Measurements from ENCODE around the gene LSM2. TPM values are rescaled to one million over a fixed set of nuclear protein-coding genes. Genes with fewer than 3 reads are reported as not detected.
A peak's percentile ranks its signal among the peaks of the same experiment; 100 is the strongest.

Gene LSM2
- total and polyA plus RNA-seq, 9 of the 15 experiments (the other 6 are each of a cell fraction or from before 2014, with no cell fraction given): 154 to 407 (median 223) TPM

DNA sequence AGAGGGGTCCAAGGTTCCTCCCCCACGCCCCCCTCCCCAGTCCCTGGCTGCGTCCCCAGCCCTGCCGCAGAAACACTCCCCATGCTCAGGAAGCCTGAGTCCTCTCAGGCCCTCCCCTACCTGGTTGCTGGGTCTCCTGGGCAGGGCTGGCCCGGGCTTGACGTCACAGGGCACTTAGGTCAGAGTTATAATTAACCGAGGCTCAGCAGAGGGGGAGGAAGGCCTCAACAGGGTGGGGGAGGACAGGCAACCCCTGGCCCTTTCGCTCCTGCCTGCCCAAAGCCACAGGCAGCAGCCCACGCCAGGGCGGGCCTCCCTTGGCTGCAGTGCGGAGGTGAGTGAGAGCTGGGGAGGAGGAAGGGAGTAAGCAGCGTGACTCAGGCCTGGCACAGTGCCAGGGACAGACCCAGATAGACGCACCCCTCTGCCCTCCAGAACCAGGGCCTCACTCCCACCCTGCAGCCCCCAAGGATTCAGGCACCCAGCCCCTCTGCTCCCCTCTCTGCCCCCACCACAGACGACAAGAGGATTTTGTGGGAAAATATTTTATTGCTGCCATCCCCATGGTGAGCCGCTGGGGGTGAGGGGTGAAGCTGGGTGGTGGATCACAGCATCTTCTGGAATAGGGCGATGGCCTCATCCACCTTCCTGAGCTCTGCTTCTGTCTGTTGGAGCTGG, 29.6 kb downstream of the LSM2 start, which contains the start of gene VWA7 (continued):
- TF ChIP-seq, protein P1, sequence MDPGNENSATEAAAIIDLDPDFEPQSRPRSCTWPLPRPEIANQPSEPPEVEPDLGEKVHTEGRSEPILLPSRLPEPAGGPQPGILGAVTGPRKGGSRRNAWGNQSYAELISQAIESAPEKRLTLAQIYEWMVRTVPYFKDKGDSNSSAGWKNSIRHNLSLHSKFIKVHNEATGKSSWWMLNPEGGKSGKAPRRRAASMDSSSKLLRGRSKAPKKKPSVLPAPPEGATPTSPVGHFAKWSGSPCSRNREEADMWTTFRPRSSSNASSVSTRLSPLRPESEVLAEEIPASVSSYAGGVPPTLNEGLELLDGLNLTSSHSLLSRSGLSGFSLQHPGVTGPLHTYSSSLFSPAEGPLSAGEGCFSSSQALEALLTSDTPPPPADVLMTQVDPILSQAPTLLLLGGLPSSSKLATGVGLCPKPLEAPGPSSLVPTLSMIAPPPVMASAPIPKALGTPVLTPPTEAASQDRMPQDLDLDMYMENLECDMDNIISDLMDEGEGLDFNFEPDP (CRISPR knock-in tag; IDR thresholded peaks at IDR 0.05): peak; percentile 44; the same call in 1 of the 2 replicates
- TF ChIP-seq, protein P2, sequence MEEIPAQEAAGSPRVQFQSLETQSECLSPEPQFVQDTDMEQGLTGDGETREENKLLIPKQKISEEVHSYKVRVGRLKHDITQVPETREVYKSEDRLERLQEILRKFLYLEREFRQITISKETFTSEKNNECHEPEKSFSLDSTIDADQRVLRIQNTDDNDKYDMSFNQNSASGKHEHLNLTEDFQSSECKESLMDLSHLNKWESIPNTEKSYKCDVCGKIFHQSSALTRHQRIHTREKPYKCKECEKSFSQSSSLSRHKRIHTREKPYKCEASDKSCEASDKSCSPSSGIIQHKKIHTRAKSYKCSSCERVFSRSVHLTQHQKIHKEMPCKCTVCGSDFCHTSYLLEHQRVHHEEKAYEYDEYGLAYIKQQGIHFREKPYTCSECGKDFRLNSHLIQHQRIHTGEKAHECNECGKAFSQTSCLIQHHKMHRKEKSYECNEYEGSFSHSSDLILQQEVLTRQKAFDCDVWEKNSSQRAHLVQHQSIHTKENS (CRISPR knock-in tag; IDR thresholded peaks at IDR 0.05): no peak
- TF ChIP-seq DIDO1 (tag; IDR thresholded peaks at IDR 0.05; ENCODE audit: low read depth): 0 out of 2 replicates have a peak, but pooled peaks have one; percentile 19
- 0 out of 2 replicates have a peak, but pooled peaks have one; percentile 50 for TF ChIP-seq LARP7 (IDR thresholded peaks at IDR 0.05)
- no peak for TF ChIP-seq ZZZ3 (IDR thresholded peaks at IDR 0.05)
- TF ChIP-seq, protein P3, sequence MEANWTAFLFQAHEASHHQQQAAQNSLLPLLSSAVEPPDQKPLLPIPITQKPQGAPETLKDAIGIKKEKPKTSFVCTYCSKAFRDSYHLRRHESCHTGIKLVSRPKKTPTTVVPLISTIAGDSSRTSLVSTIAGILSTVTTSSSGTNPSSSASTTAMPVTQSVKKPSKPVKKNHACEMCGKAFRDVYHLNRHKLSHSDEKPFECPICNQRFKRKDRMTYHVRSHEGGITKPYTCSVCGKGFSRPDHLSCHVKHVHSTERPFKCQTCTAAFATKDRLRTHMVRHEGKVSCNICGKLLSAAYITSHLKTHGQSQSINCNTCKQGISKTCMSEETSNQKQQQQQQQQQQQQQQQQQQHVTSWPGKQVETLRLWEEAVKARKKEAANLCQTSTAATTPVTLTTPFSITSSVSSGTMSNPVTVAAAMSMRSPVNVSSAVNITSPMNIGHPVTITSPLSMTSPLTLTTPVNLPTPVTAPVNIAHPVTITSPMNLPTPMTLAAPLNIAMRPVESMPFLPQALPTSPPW (CRISPR knock-in tag; IDR thresholded peaks at IDR 0.05): peak; percentile 99
- TF ChIP-seq, protein P4, sequence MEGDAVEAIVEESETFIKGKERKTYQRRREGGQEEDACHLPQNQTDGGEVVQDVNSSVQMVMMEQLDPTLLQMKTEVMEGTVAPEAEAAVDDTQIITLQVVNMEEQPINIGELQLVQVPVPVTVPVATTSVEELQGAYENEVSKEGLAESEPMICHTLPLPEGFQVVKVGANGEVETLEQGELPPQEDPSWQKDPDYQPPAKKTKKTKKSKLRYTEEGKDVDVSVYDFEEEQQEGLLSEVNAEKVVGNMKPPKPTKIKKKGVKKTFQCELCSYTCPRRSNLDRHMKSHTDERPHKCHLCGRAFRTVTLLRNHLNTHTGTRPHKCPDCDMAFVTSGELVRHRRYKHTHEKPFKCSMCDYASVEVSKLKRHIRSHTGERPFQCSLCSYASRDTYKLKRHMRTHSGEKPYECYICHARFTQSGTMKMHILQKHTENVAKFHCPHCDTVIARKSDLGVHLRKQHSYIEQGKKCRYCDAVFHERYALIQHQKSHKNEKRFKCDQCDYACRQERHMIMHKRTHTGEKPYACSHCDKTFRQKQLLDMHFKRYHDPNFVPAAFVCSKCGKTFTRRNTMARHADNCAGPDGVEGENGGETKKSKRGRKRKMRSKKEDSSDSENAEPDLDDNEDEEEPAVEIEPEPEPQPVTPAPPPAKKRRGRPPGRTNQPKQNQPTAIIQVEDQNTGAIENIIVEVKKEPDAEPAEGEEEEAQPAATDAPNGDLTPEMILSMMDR (IDR thresholded peaks at IDR 0.05 in 2 of 3, conservative IDR thresholded peaks at IDR 0.05 in 1 of 3; ENCODE audit: insufficient read depth in 2 of 3, low read depth in 1 of 3, low read length in 3 of 3): peak; percentile 14 to 44 (median 24); a peak in 2 of 6 replicates
- 0 out of 2 replicates have a peak, but pooled peaks have one; percentile 43 for TF ChIP-seq HDAC6 (IDR thresholded peaks at IDR 0.05; ENCODE audit: low read depth, low read length)
- TF ChIP-seq NR3C1 (CRISPR knock-in tag; IDR thresholded peaks at IDR 0.05): no peak
- peak; percentile 85; the same call in 1 of the 2 replicates for TF ChIP-seq CBX1 (IDR thresholded peaks at IDR 0.05; ENCODE audit: low read depth)
- TF ChIP-seq ZNF12 (CRISPR knock-in tag; IDR thresholded peaks at IDR 0.05): no peak
- TF ChIP-seq, protein P5, sequence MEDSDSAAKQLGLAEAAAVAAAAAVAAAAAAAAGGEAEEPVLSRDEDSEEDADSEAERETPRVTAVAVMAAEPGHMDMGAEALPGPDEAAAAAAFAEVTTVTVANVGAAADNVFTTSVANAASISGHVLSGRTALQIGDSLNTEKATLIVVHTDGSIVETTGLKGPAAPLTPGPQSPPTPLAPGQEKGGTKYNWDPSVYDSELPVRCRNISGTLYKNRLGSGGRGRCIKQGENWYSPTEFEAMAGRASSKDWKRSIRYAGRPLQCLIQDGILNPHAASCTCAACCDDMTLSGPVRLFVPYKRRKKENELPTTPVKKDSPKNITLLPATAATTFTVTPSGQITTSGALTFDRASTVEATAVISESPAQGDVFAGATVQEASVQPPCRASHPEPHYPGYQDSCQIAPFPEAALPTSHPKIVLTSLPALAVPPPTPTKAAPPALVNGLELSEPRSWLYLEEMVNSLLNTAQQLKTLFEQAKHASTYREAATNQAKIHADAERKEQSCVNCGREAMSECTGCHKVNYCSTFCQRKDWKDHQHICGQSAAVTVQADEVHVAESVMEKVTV (CRISPR knock-in tag; IDR thresholded peaks at IDR 0.05): 0 out of 2 replicates have a peak, but pooled peaks have one; percentile 27
- peak; percentile 67 for TF ChIP-seq CBFA2T2 (conservative IDR thresholded peaks at IDR 0.05)
- TF ChIP-seq ARNT (IDR thresholded peaks at IDR 0.05): peak in 1 of 2 experiments; percentile 89
- TF ChIP-seq, protein P6, sequence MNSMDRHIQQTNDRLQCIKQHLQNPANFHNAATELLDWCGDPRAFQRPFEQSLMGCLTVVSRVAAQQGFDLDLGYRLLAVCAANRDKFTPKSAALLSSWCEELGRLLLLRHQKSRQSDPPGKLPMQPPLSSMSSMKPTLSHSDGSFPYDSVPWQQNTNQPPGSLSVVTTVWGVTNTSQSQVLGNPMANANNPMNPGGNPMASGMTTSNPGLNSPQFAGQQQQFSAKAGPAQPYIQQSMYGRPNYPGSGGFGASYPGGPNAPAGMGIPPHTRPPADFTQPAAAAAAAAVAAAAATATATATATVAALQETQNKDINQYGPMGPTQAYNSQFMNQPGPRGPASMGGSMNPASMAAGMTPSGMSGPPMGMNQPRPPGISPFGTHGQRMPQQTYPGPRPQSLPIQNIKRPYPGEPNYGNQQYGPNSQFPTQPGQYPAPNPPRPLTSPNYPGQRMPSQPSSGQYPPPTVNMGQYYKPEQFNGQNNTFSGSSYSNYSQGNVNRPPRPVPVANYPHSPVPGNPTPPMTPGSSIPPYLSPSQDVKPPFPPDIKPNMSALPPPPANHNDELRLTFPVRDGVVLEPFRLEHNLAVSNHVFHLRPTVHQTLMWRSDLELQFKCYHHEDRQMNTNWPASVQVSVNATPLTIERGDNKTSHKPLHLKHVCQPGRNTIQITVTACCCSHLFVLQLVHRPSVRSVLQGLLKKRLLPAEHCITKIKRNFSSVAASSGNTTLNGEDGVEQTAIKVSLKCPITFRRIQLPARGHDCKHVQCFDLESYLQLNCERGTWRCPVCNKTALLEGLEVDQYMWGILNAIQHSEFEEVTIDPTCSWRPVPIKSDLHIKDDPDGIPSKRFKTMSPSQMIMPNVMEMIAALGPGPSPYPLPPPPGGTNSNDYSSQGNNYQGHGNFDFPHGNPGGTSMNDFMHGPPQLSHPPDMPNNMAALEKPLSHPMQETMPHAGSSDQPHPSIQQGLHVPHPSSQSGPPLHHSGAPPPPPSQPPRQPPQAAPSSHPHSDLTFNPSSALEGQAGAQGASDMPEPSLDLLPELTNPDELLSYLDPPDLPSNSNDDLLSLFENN (IDR thresholded peaks at IDR 0.05; ENCODE audit: low read depth in 2 of 2, low read length in 2 of 2): peak in 1 of 2 experiments; percentile 84; a peak in 2 of 4 replicates
